NCI-H1694 (cell line): ENCODE measurements around the gene VSIR.

ENCODE experiments used
- DNase-seq: peaks from one replicate; lab custom pipeline; 2025; lab: John Stamatoyannopoulos, UW

The VSIR gene

DNA sequence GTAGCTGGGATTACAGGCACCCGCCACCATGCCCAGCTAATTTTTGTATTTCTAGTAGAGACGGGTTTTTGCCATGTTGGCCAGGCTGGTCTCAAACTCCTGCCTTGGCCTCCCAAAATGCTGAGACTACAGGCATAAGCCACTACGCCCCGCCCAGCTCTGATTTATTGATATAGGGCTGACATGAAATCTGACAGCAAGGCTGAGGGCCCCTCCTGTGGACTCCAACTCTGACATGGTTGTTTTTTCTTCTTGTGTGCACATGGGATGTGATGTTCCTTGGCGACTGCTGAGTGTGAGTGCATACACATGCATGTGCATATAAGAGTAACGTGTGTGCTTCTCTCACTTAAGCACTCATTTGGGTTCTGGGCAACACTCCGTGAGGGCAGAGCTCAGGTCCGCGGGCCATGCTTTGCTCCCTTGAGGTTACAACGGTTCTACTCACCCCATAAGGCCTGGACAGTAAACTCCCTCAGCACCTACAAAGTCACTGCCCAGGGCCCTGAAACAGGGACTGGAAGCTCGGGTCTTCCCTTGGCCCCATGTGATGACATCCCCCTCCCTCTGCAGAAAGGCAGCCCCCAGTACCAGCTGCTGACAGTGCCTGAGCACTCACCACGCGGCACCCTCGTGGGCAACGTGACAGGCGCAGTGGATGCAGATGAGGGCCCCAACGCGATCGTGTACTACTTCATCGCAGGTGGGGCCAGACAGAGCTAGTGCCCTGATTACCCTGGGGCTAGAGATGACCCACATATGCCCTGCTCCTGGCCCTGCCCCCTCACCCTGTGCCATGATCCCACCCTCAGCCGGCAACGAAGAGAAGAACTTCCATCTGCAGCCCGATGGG, 33.6 kb upstream of the VSIR start:
- no peak for DNase-seq

GRCh38 chr10:71805776-71806703, 32.7 kb upstream of the VSIR start:
- no peak for DNase-seq

DNA sequence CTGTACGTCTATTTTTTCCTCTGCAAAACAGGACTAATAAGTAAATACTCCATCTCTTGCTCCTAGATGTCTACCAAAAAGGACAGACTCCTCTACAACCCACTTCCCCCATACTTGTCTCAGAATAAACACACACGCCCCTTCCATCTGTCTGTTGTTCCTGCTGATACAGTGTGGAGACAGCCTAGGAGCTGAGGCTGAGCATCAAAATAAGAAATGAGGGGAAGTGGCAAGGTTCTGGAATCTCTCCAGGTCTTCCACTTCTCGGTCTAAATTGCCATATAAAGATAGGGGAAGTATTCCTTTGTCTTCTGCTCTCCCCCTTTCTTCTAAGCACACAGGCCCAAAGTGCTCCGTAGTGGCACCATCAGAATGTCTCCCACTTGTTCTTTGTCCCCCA, 30.8 kb upstream of the VSIR start:
- no peak for DNase-seq

DNA sequence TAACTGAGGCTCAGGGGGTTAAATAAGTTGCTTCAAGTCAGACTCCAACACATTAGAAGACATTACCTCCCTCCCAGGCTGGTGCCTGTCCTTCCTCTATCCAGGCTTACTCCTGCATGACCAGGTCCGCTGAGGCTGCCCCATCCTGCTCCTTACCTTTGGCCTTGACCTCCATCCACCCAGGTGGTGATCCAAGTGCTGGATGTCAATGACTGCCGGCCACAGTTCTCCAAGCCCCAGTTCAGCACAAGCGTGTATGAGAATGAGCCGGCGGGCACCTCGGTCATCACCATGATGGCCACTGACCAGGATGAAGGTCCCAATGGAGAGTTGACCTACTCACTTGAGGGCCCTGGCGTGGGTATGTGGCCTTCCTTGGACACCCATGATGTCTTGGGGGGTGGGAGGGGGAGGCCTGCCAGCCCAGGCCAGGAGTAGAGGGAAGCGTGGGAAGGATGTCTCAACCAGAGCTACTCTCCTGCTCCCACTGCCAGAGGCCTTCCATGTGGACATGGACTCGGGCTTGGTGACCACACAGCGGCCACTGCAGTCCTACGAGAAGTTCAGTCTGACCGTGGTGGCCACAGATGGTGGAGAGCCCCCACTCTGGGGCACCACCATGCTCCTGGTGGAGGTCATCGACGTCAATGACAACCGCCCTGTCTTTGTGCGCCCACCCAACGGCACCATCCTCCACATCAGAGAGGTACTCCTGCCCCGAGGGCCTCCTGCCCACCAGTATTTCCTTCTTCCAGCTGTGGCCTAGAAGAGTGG, 29.6 kb upstream of the VSIR start:
- no peak for DNase-seq

DNA sequence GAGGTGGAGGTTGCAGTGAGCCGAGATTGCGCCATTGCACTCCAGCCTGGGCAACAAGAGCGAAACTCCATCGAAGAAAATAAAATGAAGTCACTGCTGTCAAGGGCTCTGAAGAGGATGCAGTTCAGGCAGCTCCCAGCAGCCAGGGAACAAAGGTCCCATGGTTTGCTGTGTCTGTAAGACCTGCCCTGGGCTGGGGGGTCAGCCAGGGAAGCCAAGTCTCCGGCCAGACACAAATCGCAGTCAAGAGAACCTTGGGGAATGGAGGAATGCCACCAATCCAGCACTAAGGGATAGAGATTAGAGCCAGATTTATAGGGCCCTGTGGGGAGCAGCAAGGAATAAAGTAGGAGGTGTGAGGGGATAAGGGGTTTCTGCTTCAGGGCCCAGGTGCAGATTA, 28.9 kb upstream of the VSIR start:
- DNase-seq: no peak

DNA sequence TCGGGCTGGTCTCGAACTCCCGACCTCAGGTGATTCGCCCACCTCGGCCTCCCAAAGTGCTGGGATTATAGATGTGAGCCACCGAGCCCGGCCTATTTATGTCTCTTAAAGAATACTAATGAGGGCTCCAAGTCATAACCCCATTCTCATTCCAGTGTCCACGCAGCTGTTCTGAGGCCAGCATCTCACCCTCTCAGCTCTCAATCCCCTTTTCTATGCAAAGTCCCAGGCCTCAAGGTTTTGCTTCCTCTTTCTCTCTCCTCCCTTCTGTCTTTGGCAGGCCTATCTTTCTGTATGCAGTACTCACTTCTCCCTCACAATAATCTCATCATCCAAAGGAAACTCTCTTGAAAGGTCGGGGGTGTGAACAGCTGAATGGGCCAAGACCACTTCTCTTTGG, 28.0 kb upstream of the VSIR start:
- DNase-seq: no peak

DNA sequence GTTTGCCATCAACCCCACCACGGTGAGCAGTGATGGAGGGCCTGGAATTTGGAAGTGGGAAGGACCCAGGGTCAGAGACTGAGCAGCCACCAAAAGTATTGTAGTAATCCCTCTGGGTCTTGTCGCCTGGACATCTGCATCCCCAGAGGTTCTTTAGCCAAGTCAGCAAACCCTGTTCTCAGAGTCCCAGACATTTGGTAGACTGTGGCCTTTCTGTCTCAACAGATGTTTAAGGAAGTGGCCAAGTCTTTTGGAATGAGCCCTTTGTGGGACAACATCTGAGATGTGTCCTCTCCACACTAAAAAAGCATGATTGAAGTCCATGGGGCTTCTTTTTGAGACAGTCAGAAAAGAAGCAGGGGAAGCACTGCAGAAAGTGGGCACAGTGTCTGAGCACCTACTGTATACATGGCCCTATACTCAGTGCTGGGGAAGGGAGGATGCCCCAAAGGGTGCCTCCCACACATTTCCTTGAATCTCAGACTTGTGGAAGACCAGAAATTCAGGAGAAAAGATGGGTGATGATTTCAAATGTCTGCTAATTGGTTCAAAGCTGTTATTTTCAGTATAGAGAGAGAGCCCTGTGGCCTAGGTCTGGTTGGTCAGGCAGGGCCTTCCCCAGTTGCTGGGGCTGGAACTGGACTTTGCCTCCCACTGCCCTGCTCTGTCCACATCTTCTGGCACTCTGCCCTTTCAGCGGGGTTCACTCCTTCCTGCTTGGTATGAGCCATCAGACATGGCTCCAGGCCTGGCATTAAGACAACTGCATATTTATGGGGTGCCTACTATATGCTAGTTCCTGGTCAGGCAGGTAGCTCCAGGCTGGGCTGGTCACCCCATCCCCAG, 26.5 kb upstream of the VSIR start:
- no peak for DNase-seq

DNA sequence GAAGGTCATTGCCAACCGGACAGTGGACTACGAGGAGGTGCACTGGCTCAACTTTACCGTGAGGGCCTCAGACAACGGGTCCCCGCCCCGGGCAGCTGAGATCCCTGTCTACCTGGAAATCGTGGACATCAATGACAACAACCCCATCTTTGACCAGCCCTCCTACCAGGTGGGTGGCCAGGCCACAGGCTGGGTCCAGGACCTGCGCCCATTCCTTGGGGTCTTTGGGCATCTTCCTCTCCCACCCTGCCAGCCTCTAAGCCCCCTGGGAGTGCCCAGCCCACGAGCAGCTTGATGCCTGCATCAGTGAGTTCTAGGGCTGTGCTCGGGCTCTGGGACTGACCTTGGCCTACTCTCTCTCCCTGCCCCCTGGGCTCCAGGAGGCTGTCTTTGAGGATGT, 25.8 kb upstream of the VSIR start:
- DNase-seq: no peak

DNA sequence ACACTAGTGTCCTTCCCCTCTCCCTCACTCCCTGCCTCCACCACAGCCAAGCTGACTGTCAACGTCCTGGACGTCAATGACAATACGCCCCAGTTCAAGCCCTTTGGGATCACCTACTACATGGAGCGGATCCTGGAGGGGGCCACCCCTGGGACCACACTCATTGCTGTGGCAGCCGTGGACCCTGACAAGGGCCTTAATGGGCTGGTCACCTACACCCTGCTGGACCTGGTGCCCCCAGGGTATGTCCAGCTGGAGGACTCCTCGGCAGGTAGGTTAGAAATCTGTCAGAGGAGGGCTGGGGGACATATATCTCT, 24.9 kb upstream of the VSIR start:
- DNase-seq: no peak

- DNase-seq: no peak
Observed at GRCh38 chr10:71797533-71798307, 24.4 kb upstream of the VSIR start.

DNA sequence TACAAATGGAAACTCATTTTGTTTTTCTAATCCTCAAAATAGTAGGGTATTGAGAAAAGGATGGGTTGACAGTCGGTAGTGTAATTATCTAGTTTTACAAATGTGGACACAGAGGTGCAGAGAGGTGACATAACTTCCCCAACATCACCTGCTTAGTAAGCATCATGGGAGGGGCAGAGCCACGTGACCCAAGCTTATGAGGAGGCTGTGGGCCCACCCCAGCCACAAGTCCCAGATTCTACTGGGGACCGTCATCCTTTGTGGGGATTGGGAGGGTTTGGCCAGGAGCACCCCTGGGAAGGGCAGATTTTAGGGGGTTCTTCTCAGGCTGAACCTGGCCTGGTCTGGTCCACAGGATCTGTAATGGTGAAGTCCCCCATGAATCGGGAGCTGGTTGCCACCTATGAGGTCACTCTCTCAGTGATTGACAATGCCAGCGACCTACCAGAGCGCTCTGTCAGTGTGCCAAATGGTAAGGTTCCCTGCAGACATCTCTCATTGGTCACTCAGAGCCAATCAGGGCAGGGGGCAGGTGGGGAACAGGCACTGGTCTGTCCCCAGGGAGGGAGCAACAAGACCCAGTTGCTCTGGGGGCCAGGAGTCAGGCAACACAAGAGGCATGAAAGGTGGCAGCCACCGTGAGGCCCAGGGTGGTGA, 23.6 kb upstream of the VSIR start:
- no peak for DNase-seq

- DNase-seq: no peak
Observed at GRCh38 chr10:71795248-71795647, 21.9 kb upstream of the VSIR start.

- DNase-seq: no peak
Observed at GRCh38 chr10:71790749-71791440, 17.6 kb upstream of the VSIR start.

- DNase-seq: no peak
Observed at GRCh38 chr10:71789871-71790270, 16.6 kb upstream of the VSIR start.

GRCh38 chr10:71788954-71789353, 15.6 kb upstream of the VSIR start:
- DNase-seq: no peak

- no peak for DNase-seq
Observed at GRCh38 chr10:71784679-71785272, 11.5 kb upstream of the VSIR start.

DNA sequence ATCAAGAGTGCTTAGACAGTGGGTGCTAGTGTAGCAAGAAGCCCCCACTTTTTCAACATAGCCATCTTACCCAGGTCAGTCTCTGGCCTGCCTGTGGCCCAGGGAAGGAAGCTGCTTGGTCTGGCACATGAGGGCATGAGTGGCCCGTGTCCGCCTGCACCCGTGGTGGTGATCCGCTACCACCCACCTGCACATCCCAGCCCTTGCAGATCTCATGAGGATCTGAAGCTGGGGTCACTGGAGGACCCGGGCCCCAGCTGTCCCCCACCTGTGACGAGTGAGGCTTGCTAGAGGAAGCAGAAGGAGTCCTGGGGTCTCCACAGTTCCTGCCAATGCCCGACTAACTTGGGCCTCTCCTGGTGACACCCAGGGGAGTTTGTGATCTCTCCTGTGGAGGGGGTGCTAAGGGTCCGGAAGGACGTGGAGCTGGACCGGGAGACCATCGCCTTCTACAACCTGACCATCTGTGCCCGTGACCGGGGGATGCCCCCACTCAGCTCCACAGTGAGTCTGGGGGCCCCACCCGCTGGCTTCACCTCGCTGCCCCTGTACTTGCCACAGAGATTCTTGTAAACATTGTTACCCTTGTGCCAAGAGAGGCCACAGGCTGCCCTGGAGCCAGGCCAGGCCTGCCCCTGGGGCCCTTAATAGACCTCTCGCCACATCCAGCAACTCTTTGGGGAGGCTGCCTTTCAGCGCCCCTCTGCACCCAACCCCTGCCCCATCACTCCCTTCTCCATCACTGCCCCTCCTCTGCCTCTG, 10.8 kb upstream of the VSIR start:
- no peak for DNase-seq

DNA sequence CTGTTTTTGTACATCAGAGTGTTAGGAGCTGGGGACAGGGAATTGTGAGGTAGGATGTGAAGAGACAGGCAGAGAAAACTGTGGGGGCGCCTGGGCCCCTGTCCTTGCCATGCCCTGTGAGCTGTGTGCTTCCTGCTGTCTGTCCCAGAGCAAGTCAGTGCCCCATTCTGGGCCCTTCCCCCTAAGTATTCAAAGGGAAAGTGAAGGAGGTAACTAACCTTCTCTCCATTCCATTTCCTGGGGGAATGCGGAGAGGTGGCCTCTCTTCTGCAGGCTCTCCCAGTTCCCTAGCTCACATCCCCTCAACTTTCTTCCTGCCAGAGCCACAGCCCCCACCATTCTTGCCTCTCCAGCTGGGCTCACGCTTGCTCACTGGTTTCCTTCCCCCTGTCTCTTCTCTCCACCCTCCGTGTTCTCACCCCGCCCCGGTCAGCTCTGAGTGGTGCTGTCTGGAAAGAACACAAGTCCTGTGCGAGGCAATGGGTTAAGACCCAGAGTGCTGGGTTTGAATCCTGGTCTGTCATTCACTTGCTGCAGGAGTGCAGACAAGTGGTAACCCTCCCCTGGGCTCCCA, 9.7 kb upstream of the VSIR start:
- DNase-seq: no peak
